ENCODE results near the gene THBS1. TPM values are rescaled to one million over a fixed set of nuclear protein-coding genes. Genes with fewer than 3 reads are reported as not detected.

THBS1 gene
- total RNA-seq, 1 experiment from 2014 or later = 305 TPM

GRCh38 chr15:39535466-39535865 is 45.4 kb upstream of the THBS1 start:
- H3K4me2 ChIP-seq (ENCODE audit: low read length) = no peak overlapping the region
- BruUV-seq (replicated peaks) = no TSS peak
- no peak overlapping the region for H3K27ac ChIP-seq (ENCODE audit: low read length)
- no peak for TF ChIP-seq EZH2phosphoT487 (IDR thresholded peaks at IDR 0.05; ENCODE audit: borderline replicate concordance, low read length)
- TF ChIP-seq EZH2 (IDR thresholded peaks at IDR 0.05; ENCODE audit: low read length, unreplicated experiment) = no peak
- TF ChIP-seq CTCF (conservative IDR thresholded peaks at IDR 0.05; ENCODE audit: low read depth, low read length) = no peak
- H3K79me2 ChIP-seq (ENCODE audit: low read length) = no peaks in the 10 kb centered on the region
- no peaks in the 10 kb centered on the region for H3K36me3 ChIP-seq (ENCODE audit: low read depth, low read length)
- no peaks in the 10 kb centered on the region for H4K20me1 ChIP-seq (ENCODE audit: low read length)
- CTCF ChIA-PET = no interaction called here
- no peak overlapping the region for H3K9ac ChIP-seq (ENCODE audit: low read length)
- intact Hi-C loops (cut with micrococcal nuclease) = no loop called here
- no peaks in the 10 kb centered on the region for H3K9me2 ChIP-seq (replicated peaks; ENCODE audit: low read length)
- H3K4me3 ChIP-seq (ENCODE audit: low read length) = no peak overlapping the region
- H3K27me3 ChIP-seq (ENCODE audit: low read length) = no peaks in the 10 kb centered on the region
- H3K9me3 ChIP-seq (ENCODE audit: low read length) = no peaks in the 10 kb centered on the region
- H3F3A ChIP-seq (ENCODE audit: low read length, unreplicated experiment) = no peaks in the 10 kb centered on the region
- no peak for ATAC-seq
- POLR2A ChIA-PET (ENCODE audit: unreplicated experiment) = no interaction called here
- H3K4me1 ChIP-seq (ENCODE audit: insufficient read depth, low read length) = no peaks in the 10 kb centered on the region
- DNase-seq = no peak
- no peak overlapping the region for H2AFZ ChIP-seq (ENCODE audit: low read length)

DNA sequence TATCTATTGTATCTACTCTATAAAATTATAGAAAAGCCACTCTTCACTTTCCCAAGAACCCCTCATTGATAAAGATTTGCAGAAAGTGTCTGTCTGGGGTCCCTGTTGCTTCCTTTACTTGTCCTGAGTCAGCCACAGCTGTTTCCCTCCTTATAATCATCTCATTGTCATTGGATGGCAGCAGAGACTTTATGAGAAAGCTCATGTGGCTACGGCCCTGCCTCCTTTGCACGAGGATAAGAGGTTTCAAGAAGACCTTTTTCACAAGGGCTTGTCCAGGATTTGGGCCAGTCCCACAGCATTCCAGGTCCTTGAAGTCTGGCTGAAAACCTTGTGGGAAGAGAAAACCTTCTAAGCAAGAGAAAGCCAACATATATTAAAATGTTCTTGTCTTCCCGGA is 41.9 kb upstream of the THBS1 start:
- no peaks in the 10 kb centered on the region for H4K20me1 ChIP-seq (ENCODE audit: low read length)
- H3K9ac ChIP-seq (ENCODE audit: low read length) = no peak overlapping the region
- H3K36me3 ChIP-seq (ENCODE audit: low read depth, low read length) = no peaks in the 10 kb centered on the region
- H3K27me3 ChIP-seq (ENCODE audit: low read length) = no peaks in the 10 kb centered on the region
- H3K27ac ChIP-seq (ENCODE audit: low read length) = no peak overlapping the region
- TF ChIP-seq EZH2 (IDR thresholded peaks at IDR 0.05; ENCODE audit: low read length, unreplicated experiment) (no peak), CTCF (conservative IDR thresholded peaks at IDR 0.05; ENCODE audit: low read depth, low read length) (no peak), EZH2phosphoT487 (IDR thresholded peaks at IDR 0.05; ENCODE audit: borderline replicate concordance, low read length) (no peak)
- no peak overlapping the region for H3K4me2 ChIP-seq (ENCODE audit: low read length)
- H3K9me2 ChIP-seq (replicated peaks; ENCODE audit: low read length) = no peaks in the 10 kb centered on the region
- no peak overlapping the region for H3K4me3 ChIP-seq (ENCODE audit: low read length)
- DNase-seq (no peak), ATAC-seq (no peak)
- intact Hi-C loops (cut with micrococcal nuclease) = no loop called here
- BruUV-seq (replicated peaks) = no TSS peak
- H2AFZ ChIP-seq (ENCODE audit: low read length) = no peak overlapping the region
- no peaks in the 10 kb centered on the region for H3K9me3 ChIP-seq (ENCODE audit: low read length)
- H3K79me2 ChIP-seq (ENCODE audit: low read length) = no peaks in the 10 kb centered on the region
- ChIA-PET CTCF (no interaction called here), POLR2A (ENCODE audit: unreplicated experiment) (no interaction called here)
- H3F3A ChIP-seq (ENCODE audit: low read length, unreplicated experiment) = no peaks in the 10 kb centered on the region
- no peaks in the 10 kb centered on the region for H3K4me1 ChIP-seq (ENCODE audit: insufficient read depth, low read length)

GRCh38 chr15:39539466-39539865 is 41.4 kb upstream of the THBS1 start:
- Histone ChIP-seq H2AFZ (ENCODE audit: low read length) (no peak overlapping the region), H3F3A (ENCODE audit: low read length, unreplicated experiment) (no peaks in the 10 kb centered on the region), H3K27me3 (ENCODE audit: low read length) (no peaks in the 10 kb centered on the region), H3K9me3 (ENCODE audit: low read length) (no peaks in the 10 kb centered on the region), H3K9me2 (replicated peaks; ENCODE audit: low read length) (no peaks in the 10 kb centered on the region), H3K79me2 (ENCODE audit: low read length) (no peaks in the 10 kb centered on the region), H3K27ac (ENCODE audit: low read length) (no peak overlapping the region), H3K36me3 (ENCODE audit: low read depth, low read length) (no peaks in the 10 kb centered on the region), H3K4me1 (ENCODE audit: insufficient read depth, low read length) (no peaks in the 10 kb centered on the region), H3K4me3 (ENCODE audit: low read length) (no peak overlapping the region), H4K20me1 (ENCODE audit: low read length) (no peaks in the 10 kb centered on the region), H3K9ac (ENCODE audit: low read length) (no peak overlapping the region), H3K4me2 (ENCODE audit: low read length) (no peak overlapping the region)
- intact Hi-C loops (cut with micrococcal nuclease) = no loop called here
- TF ChIP-seq EZH2 (IDR thresholded peaks at IDR 0.05; ENCODE audit: low read length, unreplicated experiment) (no peak), EZH2phosphoT487 (IDR thresholded peaks at IDR 0.05; ENCODE audit: borderline replicate concordance, low read length) (no peak), CTCF (conservative IDR thresholded peaks at IDR 0.05; ENCODE audit: low read depth, low read length) (no peak)
- ATAC-seq (no peak), DNase-seq (no peak)
- BruUV-seq (replicated peaks) = no TSS peak
- ChIA-PET POLR2A (ENCODE audit: unreplicated experiment) (no interaction called here), CTCF (no interaction called here)

All from PC-3 (cell line).